HepG2 (cell line): ENCODE data around the gene KLHL18. TPM values are rescaled to one million over a fixed set of nuclear protein-coding genes. Genes with fewer than 3 reads are reported as not detected.
A peak's percentile ranks its signal among the peaks of the same experiment; 100 is the strongest.

ENCODE experiments used
- ATAC-seq: fragments of 200-7000 bp; cut with Tn5 transposase; 3 replicates; pipeline ENCODE4 v1.9.1; 2020; ENCODE audit warnings: mild to moderate bottlenecking, moderate library complexity
- BruUV-seq: library from RNA; stranded (reverse); fragments of 400-500 nt; replicated peaks from 2 replicates; lab custom pipeline; 2021; lab: Mats Ljungman, UMichigan
- CTCF ChIA-PET: fragments of 300-600 bp; formaldehyde crosslinking; extraction: SDS; loops from one replicate; lab custom pipeline; 2021; ENCODE audit warnings: low total read pairs, inconsistent platforms, low intra/inter-chr PET ratio; lab: Yijun Ruan, JAX
- POLR2A ChIA-PET: fragments of 350-600 bp; sonication (Branson Sonifier 250); formaldehyde crosslinking; loops from one replicate; lab custom pipeline; 2020; ENCODE audit warnings: antibody characterized with exemption, inconsistent platforms; lab: Yijun Ruan, JAX
- DNase-seq: peaks from one replicate; pipeline ENCODE4 v3.0.0-alpha.2; 2015; ENCODE audit warnings: low spot score
- FAIRE-seq: peaks from 3 replicates; lab custom pipeline; 2011; peaks lifted over from hg19 to GRCh38; lab: Jason Lieb, UNC
- H2AFZ ChIP-seq: one replicate; pipeline ENCODE4 v1.6.1; 2011; ENCODE audit warnings: low read length, inconsistent platforms
- H3K27ac ChIP-seq: fragments of 300-600 bp; 3 replicates; pipeline ENCODE4 v1.8.0; 2011; ENCODE audit warnings: mixed run types, mild to moderate bottlenecking, mixed read lengths, low read length, inconsistent platforms; ENCODE audit not compliant: insufficient read depth; ENCODE audit errors: extremely low read length
- H3K27me3 ChIP-seq, 2 experiments: fragments of 200-600 bp in 1 of 2; 2 replicates in 1 of 2; 3 replicates in 1 of 2; pipeline versions ENCODE4 v1.6.0 to v1.8.0; 2011; ENCODE audit warnings: low read length in 2 of 2, mild to moderate bottlenecking in 2 of 2, moderate library complexity in 2 of 2, inconsistent platforms in 1 of 2; ENCODE audit not compliant: insufficient read depth in 2 of 2, control insufficient read depth in 1 of 2
- H3K36me3 ChIP-seq, 2 experiments: fragments of 200-600 bp in 1 of 2; replicated peaks in 1 of 2; 2 replicates in 1 of 2; 3 replicates in 1 of 2; pipeline versions ENCODE4 v1.5.1 to v1.8.0; 2011; ENCODE audit warnings: low read length in 2 of 2, inconsistent platforms in 1 of 2; ENCODE audit not compliant: insufficient read depth in 2 of 2, control insufficient read depth in 1 of 2
- H3K4me1 ChIP-seq: 2 replicates; pipeline ENCODE4 v1.5.1; 2012; ENCODE audit warnings: low read length, inconsistent platforms; ENCODE audit not compliant: insufficient read depth
- H3K4me2 ChIP-seq: 2 replicates; pipeline ENCODE4 v1.6.0; 2011; ENCODE audit warnings: low read depth, low read length, inconsistent platforms
- H3K4me3 ChIP-seq, 3 experiments: fragments of 200-600 bp in 1 of 3; sonication (generic), shearing (Covaris generic) in 1 of 3; replicated peaks in 1 of 3; 2 replicates each; pipeline ENCODE4 v1.5.1; 2011 to 2016; ENCODE audit warnings: low read length in 3 of 3, inconsistent platforms in 2 of 3, low read depth in 2 of 3, mild to moderate bottlenecking in 2 of 3, control low read depth in 1 of 3, mixed read lengths in 1 of 3; ENCODE audit not compliant: insufficient read depth in 1 of 3
- H3K79me2 ChIP-seq: one replicate; pipeline ENCODE4 v1.6.1; 2011; ENCODE audit warnings: low read length, inconsistent platforms; ENCODE audit not compliant: insufficient read depth
- H3K9ac ChIP-seq: 2 replicates; pipeline ENCODE4 v1.6.0; 2011; ENCODE audit warnings: mild to moderate bottlenecking, low read depth, low read length, inconsistent platforms; ENCODE audit not compliant: insufficient read depth
- H3K9me3 ChIP-seq: 2 replicates; pipeline ENCODE4 v1.5.1; 2012; ENCODE audit warnings: mild to moderate bottlenecking, low read length
- H4K20me1 ChIP-seq: 2 replicates; pipeline ENCODE4 v1.6.0; 2011; ENCODE audit warnings: inconsistent platforms, mild to moderate bottlenecking, low read length, moderate library complexity; ENCODE audit not compliant: insufficient read depth
- AHDC1 ChIP-seq: sonication (generic); formaldehyde crosslinking; IDR thresholded peaks from 2 replicates; pipeline ENCODE4 v1.5.1; 2020; ENCODE audit warnings: mild to moderate bottlenecking, missing genetic modification reagents, borderline replicate concordance
- GATAD1 ChIP-seq: IDR thresholded peaks from 2 replicates; pipeline ENCODE4 v1.6.1; 2016; ENCODE audit warnings: missing genetic modification reagents, missing compliant biosample characterization
- HIC2 ChIP-seq: sonication (generic); formaldehyde crosslinking; IDR thresholded peaks from 2 replicates; pipeline ENCODE4 v1.9.0; 2022; ENCODE audit warnings: low read depth, missing genetic modification reagents
- PTBP1 ChIP-seq: fragments of 200-400 bp; formaldehyde crosslinking; IDR thresholded peaks from 2 replicates; pipeline ENCODE4 v1.6.1; 2018; ENCODE audit warnings: low read length, low read depth; ENCODE audit not compliant: poor library complexity, severe bottlenecking
- ZFP82 ChIP-seq: sonication (generic); formaldehyde crosslinking; IDR thresholded peaks from 2 replicates; pipeline ENCODE4 v1.5.1; 2020; ENCODE audit warnings: mild to moderate bottlenecking, missing genetic modification reagents, borderline replicate concordance
- ZMAT5 ChIP-seq: sonication (generic); formaldehyde crosslinking; IDR thresholded peaks from 2 replicates; pipeline ENCODE4 v1.5.0; 2020; ENCODE audit warnings: mild to moderate bottlenecking, low read depth, missing genetic modification reagents, borderline replicate concordance
- ZNF296 ChIP-seq: sonication (generic); formaldehyde crosslinking; conservative IDR thresholded peaks from 2 replicates; pipeline ENCODE4 v1.5.0; 2020; ENCODE audit warnings: mild to moderate bottlenecking, missing genetic modification reagents
- ZNF512 ChIP-seq: sonication (generic); formaldehyde crosslinking; IDR thresholded peaks from 2 replicates; pipeline ENCODE4 v1.4.0; 2020; ENCODE audit warnings: mild to moderate bottlenecking, missing genetic modification reagents
- ZNF652 ChIP-seq: IDR thresholded peaks from 2 replicates; pipeline ENCODE4 v1.6.1; 2016; ENCODE audit warnings: low read depth, borderline replicate concordance
- ZXDC ChIP-seq: sonication (generic); formaldehyde crosslinking; IDR thresholded peaks from 2 replicates; pipeline ENCODE4 v1.5.0; 2020; ENCODE audit warnings: mild to moderate bottlenecking, missing genetic modification reagents
- WGBS: methylation state at CpG from one replicate; pipeline ENCODE4 v1.1.6; 2017; ENCODE audit warnings: low lambda C conversion rate; 5-methylcytosine and 5-hydroxymethylcytosine counted together
- in situ Hi-C: cut with HindIII; loops from 2 replicates; pipeline ENCODE4 v1.10.0; 2017; ENCODE audit warnings: low pct_unique_long_range_greater_than_20kb; ENCODE audit not compliant: extremely low pct_ligation_motif_present
- intact Hi-C: fragments of 100-400 bp; cut with micrococcal nuclease; formaldehyde crosslinking; loops from one replicate; pipeline ENCODE4 v1.10.0; 2022; ENCODE audit not compliant: unreplicated experiment
- polyA plus RNA-seq, 8 experiments: library from polyadenylated mRNA; depleted of rRNA in 3 of 8; stranded (reverse) in 7 of 8; unstranded in 1 of 8; fragments of >200 nt; fragmentation: Illumina TruSeq in 4 of 8; extraction: Trizol in 4 of 8; gene quantifications; 2 replicates each; pipeline versions ENCODE4 v1.2.1 to v1.2.3, GENCODE V29; 2011 to 2016; ENCODE audit warnings: low read depth in 4 of 8, missing spikeins in 1 of 8, mixed read lengths in 1 of 8; ENCODE audit not compliant: insufficient read depth in 1 of 8
- total RNA-seq, 5 experiments: library from RNA; depleted of rRNA; stranded (reverse); fragments of >200 nt; fragmentation: Illumina TruSeq; extraction: Trizol; gene quantifications; 2 replicates each; pipeline ENCODE4 v1.2.3, GENCODE V29; 2016; ENCODE audit warnings: low read depth in 1 of 5

The KLHL18 gene
- total and polyA plus RNA-seq, 2 of the 13 experiments (the other 11 are each of a cell fraction or from before 2014, with no cell fraction given): 17.5 to 18.8 TPM

- intact Hi-C loops: no loop called here
- no peak for FAIRE-seq
- TF ChIP-seq ZNF296 (0 out of 2 replicates have a peak, but pooled peaks have one; percentile 17), PTBP1 (peak; percentile 1), ZXDC (0 out of 2 replicates have a peak, but pooled peaks have one; percentile 9), ZMAT5 (CRISPR knock-in tag) (0 out of 2 replicates have a peak, but pooled peaks have one; percentile 17), ZNF512 (CRISPR knock-in tag) (0 out of 2 replicates have a peak, but pooled peaks have one; percentile 22), AHDC1 (CRISPR knock-in tag) (0 out of 2 replicates have a peak, but pooled peaks have one; percentile 2), ZFP82 (CRISPR knock-in tag) (peak; percentile 53; the same call in 1 of the 2 replicates), ZNF652 (CRISPR knock-in tag) (no peak), HIC2 (CRISPR knock-in tag) (no peak), GATAD1 (CRISPR knock-in tag) (no peak)
These were observed 421 bp downstream of the KLHL18 start for GRCh38 chr3:47283193-47283537.

More at GRCh38 chr3:47283193-47283537, 421 bp downstream of the KLHL18 start:
- Histone ChIP-seq H2AFZ (no peak overlapping the region), H3K36me3 (peaks cover 0 to under 1% of the 10 kb centered on the region in 2 experiments; a peak in 2 of 5 replicates), H3K79me2 (peaks cover 48% of the 10 kb centered on the region), H3K4me1 (peaks cover 44% of the 10 kb centered on the region), H3K4me2 (peak overlapping the region; percentile 82), H3K9ac (peak overlapping the region; percentile 87), H3K27me3 (no peaks in the 10 kb centered on the region; a peak in 1 of 5 replicates), H3K27ac (peak overlapping the region; percentile 86), H4K20me1 (no peaks in the 10 kb centered on the region), H3K4me3 (peak overlapping the region; percentile 74 to 89 (median 86)), H3K9me3 (no peaks in the 10 kb centered on the region)
- no TSS peak for BruUV-seq
- ChIA-PET POLR2A (interaction anchor here (0.6 to 2.6 kb wide), 8 partner anchors 10 to 119 kb away, joined by 3 to 12 read pairs (median 3); partner anchors contain the start of genes PTPN23 and SETD2), CTCF (interaction anchor here (1.6 kb wide), 1 partner anchor 33 kb away, joined by 3 read pairs; no protein-coding TSS in a partner anchor)
- DNase-seq (no peak), ATAC-seq (peak; percentile 15)
- in situ Hi-C loops: loop anchor here (5.0 kb wide), 1 partner anchor 39 kb away; no protein-coding TSS in a partner anchor
- under 1% methylated on average over 6 of the region's 10 CpGs for WGBS
